Stomach (tissue), 9 donors: ENCODE data around the gene AICDA. TPM values are rescaled to one million over a fixed set of nuclear protein-coding genes. Genes with fewer than 3 reads are reported as not detected.

Source experiments
- DNase-seq, 2 donors: peaks; one replicate each; pipeline versions ENCODE4 v3.0.0 to v3.0.0-alpha.2; 2013 to 2019
- H3K27ac ChIP-seq, 5 donors: fragments of 200-600 bp in 4 of 5; sonication (generic) in 4 of 5; one replicate each; pipeline ENCODE4 v1.5.1; 2013 to 2019; ENCODE audit warnings: mild to moderate bottlenecking in 1 of 5, moderate library complexity in 1 of 5
- H3K27me3 ChIP-seq, 3 donors: fragments of 200-600 bp; sonication (generic); one replicate each; pipeline ENCODE4 v1.5.1; 2017 to 2019; ENCODE audit warnings: mixed run types in 1 of 3
- H3K36me3 ChIP-seq, 4 donors: fragments of 200-600 bp; sonication (generic); 1 replicate in 3 of 4; 2 replicates in 1 of 4; pipeline ENCODE4 v1.5.1; 2016 to 2019
- H3K4me1 ChIP-seq, 4 donors: fragments of 200-600 bp; sonication (generic); one replicate each; pipeline ENCODE4 v1.5.1; 2016 to 2019
- H3K4me3 ChIP-seq, 4 donors: fragments of 200-600 bp; sonication (generic) in 3 of 4; one replicate each; pipeline ENCODE4 v1.5.1; 2016 to 2019; ENCODE audit warnings: mild to moderate bottlenecking in 1 of 4
- H3K9me3 ChIP-seq, 4 donors: fragments of 200-600 bp; sonication (generic); one replicate each; pipeline ENCODE4 v1.5.1; 2016 to 2019
- CTCF ChIP-seq, 7 experiments: fragments of 450-650 bp in 4 of 7; fragments of 200-600 bp in 3 of 7; sonication (generic) in 3 of 7; IDR thresholded peaks; one replicate each; pipeline ENCODE4 v1.5.1; 2016 to 2019; ENCODE audit warnings: antibody characterized with exemption in 7 of 7, control low read depth in 2 of 7, mild to moderate bottlenecking in 1 of 7
- EP300 ChIP-seq: sonication (generic); formaldehyde crosslinking; IDR thresholded peaks from one replicate; pipeline ENCODE4 v1.6.1; 2017; ENCODE audit warnings: antibody characterized with exemption
- POLR2A ChIP-seq, 4 donors: fragments of 450-650 bp; IDR thresholded peaks; one replicate each; pipeline ENCODE4 v1.6.1; 2016; ENCODE audit warnings: antibody characterized with exemption in 4 of 4, control low read depth in 2 of 4, mild to moderate bottlenecking in 1 of 4, moderate library complexity in 1 of 4
- POLR2AphosphoS5 ChIP-seq, 3 donors: sonication (generic); formaldehyde crosslinking; IDR thresholded peaks; one replicate each; pipeline ENCODE4 v1.6.1; 2016; ENCODE audit warnings: antibody characterized with exemption in 3 of 3
- WGBS, 5 donors: extraction: QIAGEN DNeasy Blood & Tissue Kit in 3 of 5; methylation state at CpG; one replicate each; pipeline versions ENCODE4 v1.1.5 to v1.1.7; 2013 to 2018; 5-methylcytosine and 5-hydroxymethylcytosine counted together
- intact Hi-C: fragments of 100-400 bp; cut with DNase I; formaldehyde crosslinking; loops from one replicate; pipeline ENCODE4 v1.15.1; 2023; ENCODE audit warnings: low total_unique reads
- polyA plus RNA-seq, 3 donors: library from polyadenylated mRNA; stranded (reverse); fragments of 200-250 nt; gene quantifications; one replicate each; pipeline ENCODE4 v1.2.3, GENCODE V29; 2013
- total RNA-seq, 5 donors: library from RNA; depleted of rRNA; stranded (reverse); fragments of >200 nt; gene quantifications; one replicate each; pipeline versions ENCODE4 v1.1.0 to v1.2.3, GENCODE V29; 2014 to 2016
- donor health status: healthy with polysubstance abuse.
- donor health status: Bipolar disorder and iron deficiency.
- donor health status: healthy.

Gene AICDA
- total and polyA plus RNA-seq, 8 donors, result 0.18 to 0.37 TPM; not detected in 6

GRCh38 chr12:8609061-8609570 is 3.5 kb downstream of the AICDA start:
- Histone ChIP-seq H3K27me3 (peaks cover 0 to 11% (median 0%) of the 10 kb centered on the region in 3 donors), H3K9me3 (no peaks in the 10 kb centered on the region), H3K4me1 (peaks cover 0 to 9% (median 3%) of the 10 kb centered on the region in 4 donors), H3K36me3 (no peaks in the 10 kb centered on the region), H3K4me3 (no peak overlapping the region), H3K27ac (no peak overlapping the region)
- 12 to 18% (median 16%) methylated on average over 5 of the region's 5 CpGs for WGBS, 5 donors
- TF ChIP-seq POLR2A (IDR thresholded peaks at IDR 0.05), result no peak
- peak in 5 of 7 experiments; percentile 19 to 48 (median 38) for TF ChIP-seq CTCF (IDR thresholded peaks at IDR 0.05)
- no peak for TF ChIP-seq EP300
- intact Hi-C loops, result no loop called here
- peak in 1 of 2 donors; percentile 68 for DNase-seq

- H3K36me3 ChIP-seq, result no peaks in the 10 kb centered on the region
- no peak overlapping the region for H3K4me3 ChIP-seq
- H3K9me3 ChIP-seq, result no peaks in the 10 kb centered on the region
- intact Hi-C loops, result no loop called here
- H3K27ac ChIP-seq, result no peak overlapping the region
- DNase-seq, result no peak
- peaks cover 0 to 11% (median 0%) of the 10 kb centered on the region in 3 donors for H3K27me3 ChIP-seq
- no peak for TF ChIP-seq POLR2A (IDR thresholded peaks at IDR 0.05)
- no peak for TF ChIP-seq CTCF (IDR thresholded peaks at IDR 0.05)
- no peak for TF ChIP-seq EP300
- H3K4me1 ChIP-seq, result peaks cover 0 to 9% (median 3%) of the 10 kb centered on the region in 4 donors
- 81 to 92% (median 89%) methylated on average over 6 of the region's 6 CpGs for WGBS, 5 donors
Observed at GRCh38 chr12:8606890-8607289, 5.8 kb downstream of the AICDA start.

- Histone ChIP-seq H3K27me3 (peaks cover 0 to 11% (median 5%) of the 10 kb centered on the region in 3 donors), H3K4me1 (peaks cover 0 to 9% (median 3%) of the 10 kb centered on the region in 4 donors), H3K9me3 (no peaks in the 10 kb centered on the region), H3K36me3 (no peaks in the 10 kb centered on the region), H3K4me3 (no peak overlapping the region), H3K27ac (no peak overlapping the region)
- TF ChIP-seq POLR2A (IDR thresholded peaks at IDR 0.05) (no peak), EP300 (no peak), POLR2AphosphoS5 (IDR thresholded peaks at IDR 0.05) (no peak), CTCF (IDR thresholded peaks at IDR 0.05) (no peak)
- intact Hi-C loops, result no loop called here
- DNase-seq, result no peak
- 92 to 95% (median 93%) methylated on average over 21 to 30 of the region's 30 CpGs for WGBS, 5 donors
Observed at GRCh38 chr12:8605057-8605456, 7.6 kb downstream of the AICDA start.

GRCh38 chr12:8603856-8604255 is 8.8 kb downstream of the AICDA start:
- Histone ChIP-seq H3K4me1 (peaks cover 0 to 2% (median under 1%) of the 10 kb centered on the region in 4 donors), H3K9me3 (no peaks in the 10 kb centered on the region), H3K36me3 (no peaks in the 10 kb centered on the region), H3K27ac (no peak overlapping the region), H3K4me3 (no peak overlapping the region), H3K27me3 (peaks cover 0 to 11% (median 5%) of the 10 kb centered on the region in 3 donors)
- 30 to 48% (median 39%) methylated on average over 3 of the region's 3 CpGs for WGBS, 5 donors
- TF ChIP-seq CTCF (IDR thresholded peaks at IDR 0.05), result no peak
- no peak for TF ChIP-seq POLR2A (IDR thresholded peaks at IDR 0.05)
- no peak for TF ChIP-seq EP300
- TF ChIP-seq POLR2AphosphoS5 (IDR thresholded peaks at IDR 0.05), result no peak
- intact Hi-C loops, result no loop called here
- DNase-seq, result no peak
